Measurements from ENCODE around the gene C2CD3.

Gene C2CD3

DNA sequence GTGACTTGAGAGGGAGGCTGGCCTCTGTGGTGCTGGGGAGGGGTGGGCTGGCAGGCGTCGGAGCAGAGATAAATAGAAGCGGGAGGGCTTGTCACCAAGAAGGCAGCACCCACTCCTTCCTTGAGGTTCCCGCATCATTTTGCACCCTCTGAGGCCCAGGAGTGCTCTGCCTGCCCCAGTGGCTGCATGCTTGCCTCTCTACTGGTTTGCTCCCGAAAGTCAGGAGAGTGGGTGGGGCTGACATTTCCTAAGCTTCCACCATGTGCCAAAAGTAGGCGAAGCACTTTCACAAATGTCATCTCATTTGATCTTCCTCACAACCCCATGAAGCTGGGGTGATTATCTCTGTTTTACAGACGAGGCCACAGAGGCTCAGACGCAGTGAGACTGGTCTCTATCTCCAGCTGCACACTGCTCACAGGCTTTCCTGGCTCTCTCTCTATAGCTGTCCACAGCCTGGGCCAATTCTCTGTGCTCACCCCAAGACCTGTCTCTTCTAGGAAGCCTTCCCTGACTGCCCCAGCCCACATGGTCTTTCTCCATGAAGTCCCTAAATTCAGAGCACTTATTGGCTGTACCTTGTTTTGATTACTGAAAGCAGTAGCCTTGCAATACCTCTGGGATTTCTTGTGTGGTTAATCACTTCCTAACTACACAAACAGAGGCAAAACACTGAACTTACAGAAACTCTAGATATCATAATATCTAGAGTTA, 159.3 kb downstream of the C2CD3 start:
- in situ Hi-C loops (cut with MboI; ENCODE audit: low sequenced_read_pairs, unreplicated experiment), result no loop called here
- DNase-seq (ENCODE audit: low spot score), result peak; percentile 67
- TF ChIP-seq, protein P1, sequence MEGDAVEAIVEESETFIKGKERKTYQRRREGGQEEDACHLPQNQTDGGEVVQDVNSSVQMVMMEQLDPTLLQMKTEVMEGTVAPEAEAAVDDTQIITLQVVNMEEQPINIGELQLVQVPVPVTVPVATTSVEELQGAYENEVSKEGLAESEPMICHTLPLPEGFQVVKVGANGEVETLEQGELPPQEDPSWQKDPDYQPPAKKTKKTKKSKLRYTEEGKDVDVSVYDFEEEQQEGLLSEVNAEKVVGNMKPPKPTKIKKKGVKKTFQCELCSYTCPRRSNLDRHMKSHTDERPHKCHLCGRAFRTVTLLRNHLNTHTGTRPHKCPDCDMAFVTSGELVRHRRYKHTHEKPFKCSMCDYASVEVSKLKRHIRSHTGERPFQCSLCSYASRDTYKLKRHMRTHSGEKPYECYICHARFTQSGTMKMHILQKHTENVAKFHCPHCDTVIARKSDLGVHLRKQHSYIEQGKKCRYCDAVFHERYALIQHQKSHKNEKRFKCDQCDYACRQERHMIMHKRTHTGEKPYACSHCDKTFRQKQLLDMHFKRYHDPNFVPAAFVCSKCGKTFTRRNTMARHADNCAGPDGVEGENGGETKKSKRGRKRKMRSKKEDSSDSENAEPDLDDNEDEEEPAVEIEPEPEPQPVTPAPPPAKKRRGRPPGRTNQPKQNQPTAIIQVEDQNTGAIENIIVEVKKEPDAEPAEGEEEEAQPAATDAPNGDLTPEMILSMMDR (IDR thresholded peaks at IDR 0.05; ENCODE audit: borderline replicate concordance, control extremely low read depth, extremely low read depth, insufficient read depth, missing control alignments), result no peak

DNA sequence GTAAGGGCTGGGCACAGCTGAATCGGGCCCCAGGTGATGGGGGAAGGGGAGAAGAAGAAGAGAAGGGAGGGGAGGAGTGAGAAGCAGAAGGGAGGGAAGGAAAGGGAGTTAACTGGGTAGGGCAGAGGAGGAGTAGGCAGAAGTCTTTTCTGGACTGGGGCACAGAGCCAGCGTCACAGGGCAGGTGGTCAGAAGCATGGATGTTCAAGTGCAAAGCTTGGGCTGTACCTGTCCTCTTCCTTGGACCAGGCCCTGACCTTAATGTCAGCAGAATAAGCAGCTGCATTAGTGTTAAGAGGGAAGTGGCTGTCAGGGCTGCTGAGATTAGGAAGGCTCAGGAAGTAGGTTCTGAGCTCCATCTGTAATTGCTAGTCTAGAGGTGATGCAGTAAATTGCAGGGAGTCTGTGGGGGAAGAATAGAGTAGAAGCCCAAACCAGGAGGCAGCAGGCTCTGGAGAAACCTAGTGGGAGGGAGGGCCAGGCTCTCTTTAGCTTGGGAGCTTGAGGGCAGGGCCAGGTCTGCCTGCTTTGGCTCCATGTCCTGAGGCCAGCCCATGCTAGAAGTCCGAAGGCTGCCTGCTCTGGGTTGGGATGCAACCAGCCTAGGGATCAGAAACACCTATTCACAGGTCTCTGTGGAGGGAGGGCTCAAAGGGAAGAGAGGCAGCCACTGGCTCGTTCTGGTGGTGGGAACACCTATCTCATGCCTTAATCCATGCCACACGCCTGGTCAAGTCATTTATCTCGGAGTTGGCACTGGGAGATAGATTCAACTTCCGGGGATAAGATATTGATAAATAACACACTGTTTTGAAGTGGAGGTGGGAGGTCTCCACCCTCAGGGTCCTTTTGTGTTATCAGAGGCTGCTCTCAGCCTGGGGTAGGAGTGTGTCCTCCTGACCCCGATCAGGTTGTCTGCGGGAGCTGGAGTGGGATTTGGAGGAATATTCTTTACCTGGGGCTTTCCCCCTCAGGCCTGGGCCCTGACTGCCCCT, 160.2 kb downstream of the C2CD3 start:
- TF ChIP-seq, protein P1 (IDR thresholded peaks at IDR 0.05; ENCODE audit: borderline replicate concordance, control extremely low read depth, extremely low read depth, insufficient read depth, missing control alignments), result no peak
- in situ Hi-C loops (cut with MboI; ENCODE audit: low sequenced_read_pairs, unreplicated experiment), result no loop called here
- DNase-seq (ENCODE audit: low spot score), result no peak

DNA sequence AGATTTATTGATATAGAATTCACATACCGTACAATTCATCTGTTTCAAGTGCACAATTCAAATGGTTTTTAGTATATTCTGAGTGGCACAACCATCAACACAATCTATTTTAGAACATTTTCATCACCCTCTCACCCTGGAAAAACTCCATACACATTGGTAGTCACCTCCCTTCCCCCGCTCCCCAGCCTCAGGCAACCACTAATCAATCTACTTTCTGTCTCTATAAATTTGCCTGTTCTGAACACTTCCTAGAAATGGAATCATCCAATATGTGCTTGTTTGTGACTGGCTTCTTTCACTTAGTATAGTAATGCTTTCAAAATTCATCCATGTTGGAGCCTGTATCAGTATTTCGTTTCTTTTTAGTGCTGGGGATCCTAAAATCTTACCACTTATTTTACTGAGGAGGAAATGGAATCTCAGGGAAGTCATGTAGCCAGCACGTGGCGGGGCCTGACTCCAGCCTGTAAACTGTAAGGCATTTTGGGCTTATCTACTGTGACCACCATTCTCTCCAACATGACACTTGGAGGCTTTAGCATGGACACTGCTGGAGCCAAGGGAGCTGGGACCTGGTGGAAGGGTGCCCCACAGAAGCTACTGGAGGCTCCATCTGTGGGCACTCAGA, 161.0 kb downstream of the C2CD3 start:
- DNase-seq (ENCODE audit: low spot score), result no peak
- in situ Hi-C loops (cut with MboI; ENCODE audit: low sequenced_read_pairs, unreplicated experiment), result no loop called here
- TF ChIP-seq, protein P1 (IDR thresholded peaks at IDR 0.05; ENCODE audit: borderline replicate concordance, control extremely low read depth, extremely low read depth, insufficient read depth, missing control alignments), result no peak

GRCh38 chr11:74009230-74009547, 161.6 kb downstream of the C2CD3 start:
- in situ Hi-C loops (cut with MboI; ENCODE audit: low sequenced_read_pairs, unreplicated experiment), result no loop called here
- TF ChIP-seq, protein P1 (IDR thresholded peaks at IDR 0.05; ENCODE audit: borderline replicate concordance, control extremely low read depth, extremely low read depth, insufficient read depth, missing control alignments), result no peak
- DNase-seq (ENCODE audit: low spot score), result no peak

DNA sequence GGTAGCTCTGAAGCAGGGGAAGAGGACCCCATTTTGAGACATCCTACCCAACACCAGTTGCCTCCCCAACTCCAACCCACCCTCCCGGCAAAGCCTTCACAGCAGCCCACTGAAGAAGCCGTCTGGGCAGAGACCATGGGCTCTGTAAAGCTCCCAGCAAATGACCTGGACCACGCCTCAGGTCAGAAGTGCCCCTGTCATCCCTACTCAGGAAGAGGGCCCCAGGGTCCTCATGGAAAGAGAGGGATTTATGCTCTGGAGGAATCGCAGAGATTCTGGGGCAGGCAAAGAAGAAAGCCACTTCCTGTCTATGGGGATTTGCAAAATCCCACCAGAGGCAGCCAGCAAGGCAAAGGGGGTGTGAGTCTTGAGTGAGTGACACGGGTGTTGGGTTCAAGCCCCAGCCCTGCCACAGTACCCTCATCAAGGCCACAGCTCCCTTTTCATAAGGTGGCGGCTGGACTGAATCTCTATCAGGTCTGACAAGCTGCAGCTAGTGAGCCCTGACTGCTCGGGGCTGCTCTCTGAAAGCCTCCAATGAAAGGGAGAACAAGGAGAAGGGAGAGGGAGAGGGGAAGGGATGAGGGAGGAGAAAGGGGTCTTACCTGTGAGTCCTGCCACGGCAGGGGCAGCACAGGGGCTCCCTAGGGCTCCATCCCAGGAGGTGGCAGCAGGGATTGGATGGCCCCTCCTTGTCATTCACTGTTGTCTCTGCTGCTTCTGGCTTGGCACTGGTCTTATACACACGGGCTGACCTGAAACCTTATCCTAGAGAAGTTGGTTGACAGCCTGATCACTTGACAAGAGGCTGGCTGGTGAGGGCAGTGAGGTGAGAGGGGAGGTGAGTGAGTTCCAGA, 162.2 kb downstream of the C2CD3 start, which contains the start of gene UCP3:
UCP3 (minus strand) TSS at position 713 of the 857 bp plus-strand sequence. CDS start 2,043 bp downstream, outside the sequence.
- TF ChIP-seq, protein P1 (IDR thresholded peaks at IDR 0.05; ENCODE audit: borderline replicate concordance, control extremely low read depth, extremely low read depth, insufficient read depth, missing control alignments), result no peak
- in situ Hi-C loops (cut with MboI; ENCODE audit: low sequenced_read_pairs, unreplicated experiment), result no loop called here

More for the DNA sequence above, 162.2 kb downstream of the C2CD3 start, which contains the start of gene UCP3:
- no peak for DNase-seq (ENCODE audit: low spot score)
